Measurements from ENCODE around the gene SLC8A2. TPM values are rescaled to one million over a fixed set of nuclear protein-coding genes. Genes with fewer than 3 reads are reported as not detected.

SLC8A2 gene
- total RNA-seq, 2 donors from 2014 or later = 0.56 to 0.67 TPM

Other genes with a start within 250 kb of the SLC8A2 start
- 1 to 10 TPM; 3.7 to 4.2 TPM for gene BBC3, start 240.7 kb downstream of the SLC8A2 start, total RNA-seq
- gene CCDC9, start 215.4 kb downstream of the SLC8A2 start, total RNA-seq = 10 to 100 TPM; 31.6 to 33.5 TPM
- 10 to 100 TPM; 28.2 to 38.6 TPM for gene INAFM1, start 197.0 kb downstream of the SLC8A2 start, total RNA-seq
- 10 to 100 TPM; 30.6 to 33.4 TPM for gene C5AR1, start 162.0 kb downstream of the SLC8A2 start, total RNA-seq
- 1 to 10 TPM; 2.7 to 8.2 TPM for gene C5AR2, start 139.7 kb downstream of the SLC8A2 start, total RNA-seq
- 1 to 10 TPM; 7.7 to 7.9 TPM for gene DHX34, start 122.6 kb downstream of the SLC8A2 start, total RNA-seq
- 10 to 100 TPM; 24.3 to 26.0 TPM for gene MEIS3, start 52.4 kb downstream of the SLC8A2 start, total RNA-seq
- gene KPTN, start 12.3 kb upstream of the SLC8A2 start, total RNA-seq = 1 to 10 TPM; 6.5 to 7.9 TPM
- 10 to 100 TPM; 75.8 to 83.8 TPM for gene NAPA, start 43.2 kb upstream of the SLC8A2 start, total RNA-seq
- gene ZNF541, start 101.3 kb upstream of the SLC8A2 start, total RNA-seq = under 1 TPM; 0.19 to 0.24 TPM
- gene BICRA, start 137.2 kb upstream of the SLC8A2 start, total RNA-seq = 10 to 100 TPM; 12.0 to 15.4 TPM
- 100 to 1,000 TPM; 217 to 235 TPM for gene EHD2, start 241.5 kb upstream of the SLC8A2 start, total RNA-seq

All from posterior vena cava (tissue), 2 donors.